GM12878 (cell line): ENCODE measurements around the gene ARGLU1. TPM values are rescaled to one million over a fixed set of nuclear protein-coding genes. Genes with fewer than 3 reads are reported as not detected.

Experiments used
- ATAC-seq: fragments of 200-7000 bp; cut with Tn5 transposase; 3 replicates; pipeline ENCODE4 v1.9.1; 2020; ENCODE audit warnings: mild to moderate bottlenecking, moderate library complexity
- BruUV-seq: library from RNA; stranded (reverse); fragments of 400-500 nt; replicated peaks from 2 replicates; lab custom pipeline; 2021; lab: Mats Ljungman, UMichigan
- CTCF ChIA-PET: fragments of 300-600 bp; sonication (Branson Sonifier 250); formaldehyde crosslinking; extraction: SDS; loops from one replicate; lab custom pipeline; 2021; ENCODE audit warnings: inconsistent platforms; lab: Yijun Ruan, JAX
- POLR2A ChIA-PET: fragments of 350-600 bp; formaldehyde crosslinking; extraction: SDS; loops from one replicate; lab custom pipeline; 2021; ENCODE audit warnings: inconsistent platforms; lab: Charles Lee
- RAD21 ChIA-PET: fragments of 300-600 bp; sonication (Branson Sonifier 250); formaldehyde crosslinking; loops from one replicate; lab custom pipeline; 2023; ENCODE audit warnings: antibody characterized with exemption; ENCODE audit not compliant: unreplicated experiment; lab: Charles Lee
- SMC1A ChIA-PET: fragments of 300-600 bp; sonication (Branson Sonifier 250); formaldehyde crosslinking; loops from one replicate; lab custom pipeline; 2023; ENCODE audit not compliant: unreplicated experiment, uncharacterized antibody; lab: Charles Lee
- DNase-seq: peaks from one replicate; pipeline ENCODE4 v3.0.0-alpha.2; 2011; ENCODE audit warnings: low read depth, low spot score
- FAIRE-seq: peaks from 3 replicates; lab custom pipeline; 2011; peaks lifted over from hg19 to GRCh38; lab: Jason Lieb, UNC
- H2AFZ ChIP-seq: 2 replicates; pipeline ENCODE4 v1.6.0; 2011; ENCODE audit warnings: low read depth, low read length, control low read depth; ENCODE audit not compliant: control insufficient read depth
- H3K27ac ChIP-seq: 2 replicates; pipeline ENCODE4 v1.5.1; 2011; ENCODE audit warnings: control low read depth; ENCODE audit not compliant: control insufficient read depth, insufficient read depth
- H3K27me3 ChIP-seq, 2 experiments: replicated peaks in 1 of 2; 2 replicates each; pipeline versions ENCODE4 v1.6.0 to v1.6.1; 2011; ENCODE audit warnings: low read length in 1 of 2; ENCODE audit not compliant: control insufficient read depth in 2 of 2, insufficient read depth in 2 of 2
- H3K36me3 ChIP-seq, 2 experiments: 2 replicates each; pipeline ENCODE4 v1.5.1; 2011; ENCODE audit warnings: low read length in 1 of 2; ENCODE audit not compliant: control insufficient read depth in 2 of 2, insufficient read depth in 2 of 2
- H3K4me1 ChIP-seq: 2 replicates; pipeline ENCODE4 v1.6.1; 2011; ENCODE audit warnings: mild to moderate bottlenecking, low read length, moderate library complexity, mixed read lengths; ENCODE audit not compliant: control insufficient read depth, insufficient read depth
- H3K4me2 ChIP-seq: 2 replicates; pipeline ENCODE4 v1.6.0; 2011; ENCODE audit warnings: control low read depth; ENCODE audit not compliant: control insufficient read depth, insufficient read depth
- H3K4me3 ChIP-seq: fragments of 200-600 bp; sonication (generic); 2 replicates; pipeline ENCODE4 v1.5.1; 2016
- H3K79me2 ChIP-seq: 2 replicates; pipeline ENCODE4 v1.6.0; 2011; ENCODE audit warnings: low read length; ENCODE audit not compliant: control insufficient read depth, insufficient read depth
- H3K9ac ChIP-seq: 2 replicates; pipeline ENCODE4 v1.8.0; 2011; ENCODE audit warnings: low read length, control low read depth, mixed read lengths; ENCODE audit not compliant: control insufficient read depth, insufficient read depth
- H3K9me3 ChIP-seq: replicated peaks from 3 replicates; pipeline ENCODE4 v1.5.1; 2011; ENCODE audit warnings: mild to moderate bottlenecking, low read length; ENCODE audit not compliant: control insufficient read depth, insufficient read depth
- H4K20me1 ChIP-seq: 2 replicates; pipeline ENCODE4 v1.6.0; 2011; ENCODE audit not compliant: control insufficient read depth, insufficient read depth
- CBX5 ChIP-seq: sonication (generic); IDR thresholded peaks from 2 replicates; pipeline ENCODE4 v1.6.1; 2016; ENCODE audit warnings: low read depth, moderate library complexity, mild to moderate bottlenecking, inconsistent platforms
- CHD1 ChIP-seq: IDR thresholded peaks from 2 replicates; pipeline ENCODE4 v1.6.1; 2012; ENCODE audit warnings: low read depth, low read length, improper control_type of control experiment
- CUX1 ChIP-seq: IDR thresholded peaks from 2 replicates; pipeline ENCODE4 v1.6.1; 2012; ENCODE audit warnings: improper control_type of control experiment, low read depth, low read length; ENCODE audit not compliant: insufficient replicate concordance
- ESRRA ChIP-seq: IDR thresholded peaks from 2 replicates; pipeline ENCODE4 v1.6.1; 2012; ENCODE audit warnings: mild to moderate bottlenecking, low read length, improper control_type of control experiment
- ETV6 ChIP-seq, 2 experiments: fragments of 450-650 bp in 1 of 2; IDR thresholded peaks in 1 of 2; conservative IDR thresholded peaks in 1 of 2; 2 replicates each; pipeline ENCODE4 v1.6.1; 2014; ENCODE audit warnings: antibody characterized with exemption in 1 of 2, borderline replicate concordance in 1 of 2, low read depth in 1 of 2, mild to moderate bottlenecking in 1 of 2, moderate library complexity in 1 of 2
- HSF1 ChIP-seq: fragments of 150-350 bp; IDR thresholded peaks from 2 replicates; pipeline ENCODE4 v1.6.1; 2014; ENCODE audit warnings: mild to moderate bottlenecking, low read depth, low read length
- SMARCA5 ChIP-seq: fragments of 450-650 bp; IDR thresholded peaks from 2 replicates; pipeline ENCODE4 v1.6.1; 2017; ENCODE audit warnings: mild to moderate bottlenecking
- TAF1 ChIP-seq: IDR thresholded peaks from 2 replicates; pipeline ENCODE4 v1.6.1; 2011; ENCODE audit warnings: mild to moderate bottlenecking, low read depth, low read length, borderline replicate concordance
- ZBTB11 ChIP-seq: fragments of 450-650 bp; formaldehyde crosslinking; IDR thresholded peaks from 2 replicates; pipeline ENCODE4 v1.5.0; 2022; ENCODE audit warnings: mild to moderate bottlenecking, missing genetic modification characterization
- WGBS: methylation state at CpG from one replicate; pipeline ENCODE4 v1.1.6; 2016; ENCODE audit warnings: low lambda C conversion rate; ENCODE audit not compliant: insufficient replicate concordance, insufficient coverage; ENCODE audit errors: missing lambda C conversion rate; 5-methylcytosine and 5-hydroxymethylcytosine counted together
- in situ Hi-C: fragments of 300-500 bp; cut with MboI; formaldehyde crosslinking; loops from 9 replicates; pipeline ENCODE4 v1.14.3; 2018; ENCODE audit warnings: mixed read lengths
- intact Hi-C: fragments of 100-400 bp; cut with micrococcal nuclease; formaldehyde crosslinking; loops from one replicate; pipeline ENCODE4 v1.14.2; 2022; ENCODE audit not compliant: unreplicated experiment
- polyA plus RNA-seq, 11 experiments: library from polyadenylated mRNA; depleted of rRNA in 4 of 11; unstranded in 6 of 11; stranded (reverse) in 5 of 11; fragments of >200 nt; fragmentation: Nextera tagmentation in 4 of 11; fragmentation: Illumina TruSeq in 1 of 11; extraction: Ambion mirVana in 4 of 11; extraction: Trizol in 1 of 11; gene quantifications; 1 replicate in 1 of 11; 2 replicates in 10 of 11; pipeline versions ENCODE4 v1.2.1 to v1.2.3, GENCODE V29; 2011 to 2016; ENCODE audit warnings: inconsistent platforms in 2 of 11, missing spikeins in 2 of 11, low read depth in 1 of 11
- total RNA-seq, 4 experiments: library from RNA; depleted of rRNA in 3 of 4; stranded (reverse); fragments of >200 nt in 3 of 4; fragmentation: Illumina TruSeq in 1 of 4; extraction: Trizol in 1 of 4; gene quantifications; 2 replicates each; pipeline versions ENCODE4 v1.2.1 to v1.2.3, GENCODE V29; 2013 to 2021

Gene ARGLU1
- total and polyA plus RNA-seq, 10 of the 15 experiments (the other 5 are each of a cell fraction or from before 2014, with no cell fraction given): 47.1 to 197 (median 98.3) TPM

- TF ChIP-seq CUX1 (no peak), CBX5 (no peak)
Observed at GRCh38 chr13:106492588-106493475, 75.1 kb downstream of the ARGLU1 start (continued).

- in situ Hi-C loops: no loop called here
- Histone ChIP-seq H3K79me2 (no peaks in the 10 kb centered on the region), H3K9ac (no peak overlapping the region), H2AFZ (no peak overlapping the region), H3K27me3 (no peaks in the 10 kb centered on the region; a peak in 1 of 4 replicates), H3K9me3 (peaks cover 2% of the 10 kb centered on the region; the same call in 1 of the 3 replicates), H3K4me2 (no peak overlapping the region), H3K4me3 (no peak overlapping the region), H3K27ac (no peak overlapping the region), H3K4me1 (peaks cover 6% of the 10 kb centered on the region), H3K36me3 (no peaks in the 10 kb centered on the region), H4K20me1 (no peaks in the 10 kb centered on the region)
- BruUV-seq: no TSS peak
- no peak for DNase-seq
- WGBS: 79% methylated on average over 14 of the region's 14 CpGs
- RAD21 ChIA-PET: no interaction called here
- ATAC-seq: no peak
- intact Hi-C loops: no loop called here
- SMC1A ChIA-PET: interaction anchor here (1.2 kb wide), 1 partner anchor 39 kb away, joined by 3 read pairs; no protein-coding TSS in a partner anchor
- POLR2A ChIA-PET: no interaction called here
- no peak for FAIRE-seq
- CTCF ChIA-PET: interaction anchor here (0.5 kb wide), 1 partner anchor 373 kb away, joined by 3 read pairs; no protein-coding TSS in a partner anchor
- TF ChIP-seq CHD1 (no peak), HSF1 (no peak), SMARCA5 (no peak), TAF1 (no peak), ZBTB11 (CRISPR knock-in tag) (no peak), ETV6 (conservative IDR thresholded peaks at IDR 0.05 in 1 of 2, IDR thresholded peaks at IDR 0.05 in 1 of 2; ENCODE audit: borderline replicate concordance in 1 of 2, low read depth in 1 of 2) (no peak), ESRRA (no peak)
Observed at GRCh38 chr13:106491928-106492587, 75.9 kb downstream of the ARGLU1 start.
